Ovary (tissue), 3 donors: ENCODE results near the gene NRXN3.

Experiments used
- CTCF ChIP-seq, 3 donors: fragments of 450-650 bp in 2 of 3; fragments of 200-600 bp in 1 of 3; IDR thresholded peaks; one replicate each; pipeline versions ENCODE4 v1.5.1 to v1.8.0; 2016 to 2022; ENCODE audit warnings: antibody characterized with exemption in 3 of 3, mild to moderate bottlenecking in 1 of 3
- EP300 ChIP-seq: sonication (generic); formaldehyde crosslinking; IDR thresholded peaks from one replicate; pipeline ENCODE4 v1.6.1; 2017; ENCODE audit warnings: antibody characterized with exemption
- POLR2A ChIP-seq: fragments of 450-650 bp; IDR thresholded peaks from one replicate; pipeline ENCODE4 v1.6.1; 2017; ENCODE audit warnings: antibody characterized with exemption, mild to moderate bottlenecking, moderate library complexity
- donor health status: DM: no; HTN: no; CAD: no.

GRCh38 chr14:78586681-78587080 is 416.5 kb downstream of the NRXN3 start:
- no peak for TF ChIP-seq CTCF (IDR thresholded peaks at IDR 0.05)
- no peak for TF ChIP-seq EP300
- no peak for TF ChIP-seq POLR2A
